Ovary (tissue), 3 donors: ENCODE measurements around the gene TRIO.

Experiments used
- CTCF ChIP-seq, 3 donors: fragments of 450-650 bp in 2 of 3; fragments of 200-600 bp in 1 of 3; IDR thresholded peaks; one replicate each; pipeline versions ENCODE4 v1.5.1 to v1.8.0; 2016 to 2022; ENCODE audit warnings: antibody characterized with exemption in 3 of 3, mild to moderate bottlenecking in 1 of 3
- EP300 ChIP-seq: sonication (generic); formaldehyde crosslinking; IDR thresholded peaks from one replicate; pipeline ENCODE4 v1.6.1; 2017; ENCODE audit warnings: antibody characterized with exemption
- POLR2A ChIP-seq: fragments of 450-650 bp; IDR thresholded peaks from one replicate; pipeline ENCODE4 v1.6.1; 2017; ENCODE audit warnings: antibody characterized with exemption, mild to moderate bottlenecking, moderate library complexity
- donor health status: DM: no; HTN: no; CAD: no.

DNA sequence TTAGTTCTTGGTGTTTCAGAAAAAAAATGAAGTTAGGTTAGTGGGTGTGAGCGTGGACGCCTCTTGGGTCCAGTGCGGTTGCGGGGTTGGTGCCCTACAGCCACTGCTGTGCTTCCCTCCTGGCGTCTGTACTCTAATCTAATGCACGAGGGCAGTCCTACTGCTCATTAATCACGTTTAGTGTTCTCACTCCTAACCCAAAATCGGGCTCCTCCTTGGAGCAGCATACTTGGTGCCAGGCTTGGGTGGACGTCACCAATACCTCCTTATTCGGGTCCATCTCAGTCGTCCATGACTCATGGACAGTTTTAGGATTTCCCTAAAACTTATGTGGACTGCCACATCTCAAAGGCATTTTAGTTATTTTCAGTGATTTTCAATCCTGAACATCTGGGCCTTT is 41.6 kb downstream of the TRIO start:
- TF ChIP-seq CTCF (IDR thresholded peaks at IDR 0.05) (no peak), EP300 (no peak), POLR2A (no peak)
